ENCODE data around the gene DAGLA.

DAGLA gene

GRCh38 chr11:61745781-61746441 is 65.7 kb downstream of the DAGLA start:
- no peak for DNase-seq (ENCODE audit: low read depth, low spot score)

GRCh38 chr11:61746442-61747191 is 66.4 kb downstream of the DAGLA start:
- DNase-seq (ENCODE audit: low read depth, low spot score) = no peak

DNA sequence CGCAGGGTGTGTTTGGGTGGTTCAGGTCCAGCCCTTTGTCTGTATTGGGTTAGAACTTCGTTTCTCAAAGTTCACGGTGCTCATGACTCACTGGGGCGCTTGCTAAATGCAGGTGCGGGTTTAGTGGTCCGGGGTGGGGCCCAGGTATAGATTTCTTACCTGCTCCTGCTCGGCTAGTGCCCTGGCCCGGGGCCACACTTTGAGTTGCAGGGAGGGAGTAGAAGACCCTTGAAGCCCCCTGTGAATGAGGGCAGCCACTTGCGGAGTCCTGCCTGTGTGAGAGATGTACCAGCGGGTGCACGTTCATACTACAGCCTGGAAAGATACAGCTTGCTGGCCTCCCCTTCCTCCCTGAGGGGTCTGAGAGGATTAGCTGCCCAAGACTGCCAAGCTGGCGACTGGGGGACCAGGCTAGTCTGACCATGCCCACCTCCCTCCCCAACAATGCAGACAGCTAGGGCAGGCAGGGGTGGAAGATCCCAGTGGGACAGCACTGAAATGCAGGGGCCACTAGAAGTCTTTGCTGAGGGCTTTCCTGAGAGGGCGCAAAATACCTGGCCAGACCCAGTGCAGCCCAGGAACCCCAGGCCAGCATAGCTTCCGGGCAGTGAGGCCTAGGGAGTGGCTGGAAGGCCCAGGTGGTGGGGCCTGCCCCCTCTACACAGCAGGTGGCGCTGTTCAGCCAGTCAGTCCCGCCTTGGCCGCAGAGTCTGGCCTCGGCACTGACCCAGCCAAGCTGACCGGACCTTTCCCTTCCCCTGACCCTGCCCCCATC is 67.2 kb downstream of the DAGLA start:
- peak; percentile 90 for DNase-seq (ENCODE audit: low read depth, low spot score)

- no peak for DNase-seq (ENCODE audit: low read depth, low spot score)
Observed at GRCh38 chr11:61747967-61748285, 67.7 kb downstream of the DAGLA start.

DNA sequence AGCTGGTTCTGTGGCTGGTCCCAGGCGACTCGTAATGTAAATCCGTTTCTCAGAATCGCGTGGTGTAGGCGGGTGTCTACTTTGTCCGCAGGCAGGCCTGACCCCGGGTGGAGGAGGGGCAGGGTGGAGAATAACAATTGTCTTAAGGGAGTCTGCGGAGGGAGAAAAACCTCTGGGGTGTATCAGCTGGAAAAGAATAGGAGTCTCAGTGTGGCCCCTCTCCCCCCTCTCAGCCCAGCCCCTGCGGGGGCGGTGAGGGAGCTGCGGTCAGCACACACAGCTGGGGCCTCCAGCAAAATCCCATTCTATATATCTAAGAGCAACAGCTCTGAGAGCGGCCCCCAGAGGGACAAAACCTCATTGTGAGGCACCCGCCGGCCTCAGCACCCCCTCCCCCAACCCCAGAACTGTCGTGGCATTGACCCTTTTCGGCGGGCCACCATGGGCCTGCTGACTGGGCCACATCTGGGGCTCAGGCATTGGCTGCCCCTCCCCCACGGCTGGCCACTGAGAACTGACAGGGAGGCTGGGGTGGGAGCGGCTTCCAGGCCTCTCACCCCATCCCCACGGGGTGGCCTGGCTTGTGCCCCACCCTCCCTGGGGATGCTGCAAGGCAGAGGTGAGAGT is 69.5 kb downstream of the DAGLA start:
- DNase-seq (ENCODE audit: low read depth, low spot score) = peak; percentile 46

DNA sequence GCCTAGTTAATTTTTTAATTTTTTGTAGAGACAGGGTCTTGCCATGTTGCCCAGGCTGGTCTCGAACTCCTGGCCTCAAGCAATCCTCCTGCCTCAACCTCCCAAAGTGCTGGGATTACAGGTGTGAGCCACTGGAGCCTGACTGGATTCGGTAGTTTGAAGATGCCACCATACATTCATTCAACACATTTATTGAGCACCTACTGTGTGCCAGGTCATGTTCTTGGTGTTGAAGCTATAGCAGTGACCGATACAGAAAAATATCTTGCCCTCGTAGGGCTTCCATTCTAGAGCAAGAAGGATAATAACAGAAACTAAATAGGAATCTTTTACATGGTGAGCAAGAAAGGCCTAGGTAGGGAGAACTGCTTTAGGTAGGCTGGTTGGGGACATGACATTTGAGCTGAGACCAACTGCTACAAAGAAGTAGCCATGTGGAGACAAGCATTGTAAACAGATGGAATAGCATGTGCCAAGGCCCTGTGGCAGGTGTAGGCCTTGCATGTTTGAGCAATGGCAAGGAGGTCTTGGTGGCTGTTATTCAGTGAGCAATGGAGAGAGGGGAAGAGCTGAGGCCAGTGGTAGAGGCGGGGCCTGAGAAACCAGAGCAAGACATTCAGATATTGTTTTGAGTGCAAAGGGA is 70.6 kb downstream of the DAGLA start:
- no peak for DNase-seq (ENCODE audit: low read depth, low spot score)

DNA sequence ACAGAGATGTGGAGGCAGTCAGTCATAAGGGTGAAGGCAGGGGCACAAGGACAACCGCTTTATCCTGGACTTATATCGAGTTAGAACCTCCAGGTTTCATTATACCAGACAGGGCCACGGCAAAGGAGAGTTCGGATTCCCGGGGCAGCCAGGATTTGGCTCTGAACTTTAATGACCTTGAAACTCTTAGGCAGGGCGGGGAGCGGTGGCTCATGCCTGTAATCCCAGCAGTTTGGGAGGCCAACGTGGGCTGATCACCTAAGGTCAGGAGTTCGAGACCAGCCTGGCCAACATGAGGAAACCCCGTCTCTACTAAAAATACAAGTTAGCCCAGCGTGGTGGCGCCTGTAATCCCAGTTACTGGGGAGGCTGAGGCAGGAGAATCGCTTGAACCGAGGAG is 71.2 kb downstream of the DAGLA start:
- no peak for DNase-seq (ENCODE audit: low read depth, low spot score)

- DNase-seq (ENCODE audit: low read depth, low spot score) = no peak
Observed at GRCh38 chr11:61752117-61752924, 72.1 kb downstream of the DAGLA start, which contains the start of gene MYRF. TSS of gene MYRF (plus strand) at chr11:61752636. CDS start at chr11:61752745, 109 bp downstream.

DNA sequence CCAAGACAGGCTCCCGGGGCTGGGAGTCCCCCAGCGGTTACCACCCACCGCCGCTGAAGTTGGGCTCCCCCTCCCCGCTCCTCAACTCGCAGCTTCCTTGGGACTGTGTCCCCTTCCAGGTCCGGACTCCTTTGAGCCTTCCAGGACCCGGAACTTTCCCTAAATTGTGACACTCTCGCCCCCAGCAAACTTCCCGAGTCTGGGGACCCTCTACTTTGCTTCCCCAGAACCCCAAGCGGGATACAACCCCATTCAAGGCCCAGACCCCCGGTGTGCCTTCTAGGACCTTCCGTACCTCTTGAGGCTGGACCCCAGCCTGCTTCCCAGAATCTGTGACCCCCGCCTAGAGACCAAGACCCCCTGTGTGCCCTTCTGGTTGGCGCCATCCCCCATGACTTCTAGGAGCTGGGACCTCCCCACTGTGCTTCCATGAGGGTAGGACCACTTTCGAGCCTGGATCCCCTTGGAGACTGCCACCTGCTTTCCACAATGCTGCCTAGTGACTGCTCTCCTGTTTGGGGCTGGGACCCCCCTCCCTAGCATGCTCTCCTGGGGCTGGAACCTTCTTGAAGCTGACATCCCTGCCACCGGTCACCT is 72.8 kb downstream of the DAGLA start:
- DNase-seq (ENCODE audit: low read depth, low spot score) = no peak

DNA sequence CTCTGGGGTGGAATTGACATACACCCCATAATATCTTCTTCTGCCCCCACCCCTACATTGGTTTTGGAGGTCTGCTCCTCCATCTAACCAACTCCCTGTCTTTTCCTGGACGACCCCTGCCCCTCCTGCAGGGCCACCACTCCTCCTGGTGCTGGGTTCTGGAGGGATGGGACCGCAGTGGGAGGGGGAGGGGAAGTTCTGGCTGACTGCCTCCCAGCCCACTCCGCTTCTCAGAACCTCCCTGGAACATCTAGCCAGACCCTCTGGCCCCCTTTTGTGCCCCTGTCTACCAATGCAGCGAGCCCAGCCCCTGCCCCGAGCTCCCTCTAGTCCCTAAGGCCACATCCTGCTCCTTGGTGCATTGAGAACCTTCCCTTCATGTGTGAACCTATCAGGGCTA is 73.5 kb downstream of the DAGLA start:
- DNase-seq (ENCODE audit: low read depth, low spot score) = no peak

- peak; percentile 75 for DNase-seq (ENCODE audit: low read depth, low spot score)
Observed at GRCh38 chr11:61754534-61755482, 74.6 kb downstream of the DAGLA start.

DNA sequence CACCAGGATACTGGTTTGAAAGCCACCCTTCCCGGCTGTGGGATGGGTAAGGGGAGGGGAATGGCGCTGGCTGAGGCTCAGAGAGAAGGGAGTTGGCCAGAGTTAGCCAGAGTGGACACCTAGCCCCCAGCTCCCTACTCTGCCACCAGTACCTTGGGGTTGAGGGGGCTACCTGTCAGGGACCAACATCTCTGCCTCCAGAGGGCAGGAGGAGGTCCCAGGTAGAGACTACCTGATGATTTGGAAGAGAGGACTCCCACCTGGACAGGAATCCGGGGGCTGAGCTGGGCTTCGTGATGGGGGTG is 75.9 kb downstream of the DAGLA start:
- no peak for DNase-seq (ENCODE audit: low read depth, low spot score)

DNA sequence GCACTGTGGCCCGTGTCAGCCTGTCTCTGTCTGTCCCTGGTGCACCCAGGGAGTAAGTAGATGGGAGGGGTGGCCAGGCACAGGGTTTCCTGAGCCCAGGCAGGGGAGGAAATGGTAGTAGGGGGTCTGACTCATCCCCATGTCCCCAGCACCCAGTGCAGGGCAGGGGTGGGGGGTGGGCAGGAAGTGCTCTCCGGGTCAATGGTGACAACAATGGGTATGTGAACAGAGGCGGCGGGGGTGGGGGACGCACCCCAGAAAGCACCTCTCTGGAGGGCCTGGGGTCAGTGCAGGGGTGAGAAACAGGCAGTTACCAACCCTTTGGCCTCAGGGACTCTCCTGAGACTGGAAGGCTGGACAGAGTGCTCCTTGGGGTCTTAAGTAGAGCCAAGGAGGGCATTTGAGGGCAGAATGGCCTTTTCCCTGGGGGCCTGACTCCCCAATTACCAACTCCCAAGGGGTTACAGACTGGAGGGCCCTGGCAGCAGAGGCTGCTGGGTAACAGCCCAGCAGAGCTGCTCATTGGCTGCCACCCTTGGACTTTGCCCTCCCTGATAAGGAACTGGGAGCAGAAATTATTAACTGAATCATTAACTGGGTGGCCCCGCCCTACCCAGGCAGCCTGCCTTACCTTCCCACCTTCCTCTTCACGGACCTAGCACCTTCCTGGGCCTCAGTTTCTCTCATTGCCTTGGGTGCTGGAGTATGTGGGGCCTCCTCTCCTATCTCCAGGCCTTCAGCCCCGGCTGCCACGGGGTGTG is 76.4 kb downstream of the DAGLA start:
- DNase-seq (ENCODE audit: low read depth, low spot score) = no peak

DNA sequence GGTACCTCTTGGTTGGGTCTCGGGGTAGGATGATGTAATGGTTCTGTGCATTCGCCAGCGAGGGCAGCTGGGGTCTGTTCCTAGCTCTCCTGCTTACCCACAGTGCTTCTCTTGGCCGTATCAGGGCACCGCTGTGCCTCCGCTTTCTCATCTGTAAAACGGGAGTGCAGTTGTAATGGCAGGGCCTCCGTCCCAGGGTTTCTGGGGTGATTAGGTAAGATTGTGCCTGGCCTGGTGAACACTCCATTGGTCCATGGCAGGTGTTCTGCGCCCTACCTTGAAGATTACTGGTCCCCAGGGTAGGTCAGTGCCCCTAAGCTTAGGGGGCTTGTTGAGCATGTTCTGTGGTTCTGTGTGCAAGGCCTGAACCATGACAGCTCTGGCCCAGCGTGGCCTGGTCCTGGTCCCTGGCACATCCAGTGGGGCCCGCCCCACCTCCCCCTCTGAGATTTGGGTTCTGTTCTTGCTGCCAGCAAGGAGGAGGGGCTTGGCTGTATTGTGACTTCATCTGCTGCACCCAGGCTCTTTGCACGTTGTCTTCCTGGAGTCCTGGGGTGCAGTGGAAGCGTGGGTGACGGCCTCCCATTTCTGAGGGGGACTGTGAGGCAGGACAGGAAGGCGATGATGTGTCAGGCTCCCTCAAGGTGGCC is 77.1 kb downstream of the DAGLA start:
- no peak for DNase-seq (ENCODE audit: low read depth, low spot score)

GRCh38 chr11:61760946-61761345 is 80.8 kb downstream of the DAGLA start:
- DNase-seq (ENCODE audit: low read depth, low spot score) = no peak

GRCh38 chr11:61761440-61762222 is 81.4 kb downstream of the DAGLA start:
- DNase-seq (ENCODE audit: low read depth, low spot score) = no peak

DNA sequence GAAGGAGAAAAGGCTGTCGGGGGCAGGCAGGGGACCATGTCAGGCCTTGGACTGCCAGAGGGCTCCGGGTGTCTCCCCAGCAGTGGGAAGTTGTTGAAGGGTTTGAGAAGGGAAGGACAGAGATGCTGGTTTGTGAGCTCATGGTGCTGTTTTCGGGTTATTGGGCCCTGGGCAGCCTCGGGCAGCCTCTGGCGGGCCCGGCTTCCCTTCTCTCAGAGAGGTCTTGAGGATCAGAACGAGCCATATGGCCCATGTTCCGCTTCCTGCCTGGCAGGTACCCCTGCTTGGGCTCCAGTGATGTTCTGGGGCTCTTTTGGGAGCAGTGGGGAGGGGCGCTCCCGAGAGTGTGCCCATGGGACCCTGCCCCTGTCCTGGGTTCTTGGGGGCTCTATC is 82.0 kb downstream of the DAGLA start:
- no peak for DNase-seq (ENCODE audit: low read depth, low spot score)
